GM19099 (cell line): Measurements from ENCODE around the gene RMND5B.

Experiments used
- POLR2A ChIP-seq: IDR thresholded peaks from 3 replicates; pipeline ENCODE4 v1.6.1; 2011; ENCODE audit warnings: low read depth; ENCODE audit not compliant: insufficient read length; ENCODE audit errors: extremely low read depth

RMND5B gene

GRCh38 chr5:178182158-178182876 is 51.5 kb downstream of the RMND5B start:
- no peak for TF ChIP-seq POLR2A

GRCh38 chr5:178186427-178186826 is 55.6 kb downstream of the RMND5B start:
- no peak for TF ChIP-seq POLR2A

- TF ChIP-seq POLR2A, result no peak
These were observed 56.2 kb downstream of the RMND5B start, which contains the start of gene GMCL2 for GRCh38 chr5:178187014-178187413. Gene GMCL2 (minus strand): TSS chr5:178187371. CDS start chr5:178187299, 72 bp downstream.

- TF ChIP-seq POLR2A, result no peak
These were observed 58.6 kb downstream of the RMND5B start for GRCh38 chr5:178189433-178189832.

- no peak for TF ChIP-seq POLR2A
These were observed 60.8 kb downstream of the RMND5B start for GRCh38 chr5:178191661-178192060.

GRCh38 chr5:178192244-178192643 is 61.4 kb downstream of the RMND5B start:
- TF ChIP-seq POLR2A, result no peak

- no peak for TF ChIP-seq POLR2A
These were observed 62.0 kb downstream of the RMND5B start for GRCh38 chr5:178192787-178193186.

- no peak for TF ChIP-seq POLR2A
These were observed 62.5 kb downstream of the RMND5B start for GRCh38 chr5:178193251-178193809.

GRCh38 chr5:178194026-178194425 is 63.2 kb downstream of the RMND5B start:
- TF ChIP-seq POLR2A, result no peak

GRCh38 chr5:178196281-178196812 is 65.5 kb downstream of the RMND5B start:
- no peak for TF ChIP-seq POLR2A

- TF ChIP-seq POLR2A, result no peak
These were observed 66.2 kb downstream of the RMND5B start for GRCh38 chr5:178196986-178197385.

GRCh38 chr5:178198706-178199105 is 67.9 kb downstream of the RMND5B start:
- TF ChIP-seq POLR2A, result no peak

- TF ChIP-seq POLR2A, result no peak
These were observed 69.0 kb downstream of the RMND5B start for GRCh38 chr5:178199581-178200434.
